NOMO-1 (cell line): Measurements from ENCODE around the gene EXOC1.
"Not testable (repeated sequence)": the region's sequence is repeated elsewhere in the genome, so short reads cannot be mapped to it uniquely, and the experiment has no call there.

ENCODE experiments used
- DNase-seq, 2 experiments: peaks; one replicate each; lab custom pipeline; 2025; ENCODE audit not compliant: unreplicated experiment in 2 of 2; lab: John Stamatoyannopoulos, UW

The EXOC1 gene

GRCh38 chr4:55906323-55906722 is 52.9 kb downstream of the EXOC1 start:
- no peak for DNase-seq

GRCh38 chr4:55906989-55907388 is 53.5 kb downstream of the EXOC1 start:
- DNase-seq, result no peak

GRCh38 chr4:55907469-55907868 is 54.0 kb downstream of the EXOC1 start:
- no peak for DNase-seq

GRCh38 chr4:55910140-55910539 is 56.7 kb downstream of the EXOC1 start:
- DNase-seq, result no peak

- no peak for DNase-seq
Measured at GRCh38 chr4:55912249-55912648, 58.8 kb downstream of the EXOC1 start.

GRCh38 chr4:55920571-55920970 is 67.1 kb downstream of the EXOC1 start:
- no peak for DNase-seq

GRCh38 chr4:55921093-55921492 is 67.6 kb downstream of the EXOC1 start:
- DNase-seq, result no peak

GRCh38 chr4:55925241-55925640 is 71.8 kb downstream of the EXOC1 start:
- no peak for DNase-seq

- DNase-seq, result no peak
Measured at GRCh38 chr4:55926610-55927009, 73.2 kb downstream of the EXOC1 start.

- peak in 1 of 2 experiments; percentile 28 for DNase-seq
Measured at GRCh38 chr4:55927803-55928437, 74.5 kb downstream of the EXOC1 start.

- DNase-seq, result peak in 1 of 2 experiments; percentile 18
Measured at GRCh38 chr4:55928846-55929245, 75.4 kb downstream of the EXOC1 start.

GRCh38 chr4:55931043-55931442 is 77.6 kb downstream of the EXOC1 start:
- no peak for DNase-seq

GRCh38 chr4:55931833-55932232 is 78.4 kb downstream of the EXOC1 start:
- DNase-seq, result no peak

GRCh38 chr4:55932511-55932910 is 79.1 kb downstream of the EXOC1 start:
- no peak for DNase-seq

- DNase-seq, result no peak
Measured at GRCh38 chr4:55933611-55934010, 80.2 kb downstream of the EXOC1 start.

- not testable (repeated sequence) for DNase-seq
Measured at GRCh38 chr4:55935907-55936306, 82.5 kb downstream of the EXOC1 start.

GRCh38 chr4:55938481-55938880 is 85.0 kb downstream of the EXOC1 start:
- DNase-seq, result no peak

- no peak for DNase-seq
Measured at GRCh38 chr4:55939421-55939820, 86.0 kb downstream of the EXOC1 start.

- DNase-seq, result no peak
Measured at GRCh38 chr4:55941881-55942396, 88.5 kb downstream of the EXOC1 start.

- DNase-seq, result peak; percentile 91 to 95
Measured at GRCh38 chr4:55947254-55947882, 93.9 kb downstream of the EXOC1 start.

- peak in 1 of 2 experiments; percentile 33 for DNase-seq
Measured at GRCh38 chr4:55947912-55948725, 94.7 kb downstream of the EXOC1 start.
